ENCODE measurements around the gene EFTUD2.
A peak's percentile ranks its signal among the peaks of the same experiment; 100 is the strongest.

The EFTUD2 gene

GRCh38 chr17:44942456-44942855 lies 43.2 kb upstream of the EFTUD2 start (continued):
- no peak for TF ChIP-seq CREB5 (CRISPR knock-in tag; IDR thresholded peaks at IDR 0.05; ENCODE audit: low read depth)

GRCh38 chr17:44941712-44942331 lies 42.6 kb upstream of the EFTUD2 start:
- TF ChIP-seq GLIS3 (CRISPR knock-in tag; IDR thresholded peaks at IDR 0.05) = no peak
- TF ChIP-seq PPARA (CRISPR knock-in tag; IDR thresholded peaks at IDR 0.05; ENCODE audit: borderline replicate concordance) = no peak
- no peak for TF ChIP-seq TSHZ2 (CRISPR knock-in tag; IDR thresholded peaks at IDR 0.05)
- no peak for TF ChIP-seq RARB (CRISPR knock-in tag; IDR thresholded peaks at IDR 0.05)
- no peak for TF ChIP-seq TOX (CRISPR knock-in tag; IDR thresholded peaks at IDR 0.05; ENCODE audit: borderline replicate concordance)
- TF ChIP-seq TCF4 (CRISPR knock-in tag; IDR thresholded peaks at IDR 0.05; ENCODE audit: borderline replicate concordance) = no peak
- TF ChIP-seq ESRRG (CRISPR knock-in tag; IDR thresholded peaks at IDR 0.05) = no peak
- TF ChIP-seq PATZ1 (CRISPR knock-in tag; IDR thresholded peaks at IDR 0.05; ENCODE audit: borderline replicate concordance) = no peak
- no peak for TF ChIP-seq ZFP30 (CRISPR knock-in tag; IDR thresholded peaks at IDR 0.05)
- TF ChIP-seq CREB5 (CRISPR knock-in tag; IDR thresholded peaks at IDR 0.05; ENCODE audit: low read depth) = no peak
- no peak for TF ChIP-seq CSRNP3 (CRISPR knock-in tag; IDR thresholded peaks at IDR 0.05)
- TF ChIP-seq CSDC2 (CRISPR knock-in tag; IDR thresholded peaks at IDR 0.05) = no peak
- peak; percentile 68 for ATAC-seq

- no peak for TF ChIP-seq PPARA (CRISPR knock-in tag; IDR thresholded peaks at IDR 0.05; ENCODE audit: borderline replicate concordance)
- TF ChIP-seq ZNF70 (CRISPR knock-in tag; IDR thresholded peaks at IDR 0.05) = no peak
- TF ChIP-seq ESRRG (CRISPR knock-in tag; IDR thresholded peaks at IDR 0.05) = no peak
- no peak for TF ChIP-seq POU6F1 (CRISPR knock-in tag; IDR thresholded peaks at IDR 0.05; ENCODE audit: borderline replicate concordance, low read depth)
- peak; percentile 41 for ATAC-seq
These were observed 41.5 kb upstream of the EFTUD2 start for GRCh38 chr17:44940768-44941167.

GRCh38 chr17:44940317-44940716 lies 41.1 kb upstream of the EFTUD2 start:
- peak; percentile 70; the same call in 1 of the 2 replicates for TF ChIP-seq ZNF8 (CRISPR knock-in tag; IDR thresholded peaks at IDR 0.05)
- TF ChIP-seq OSR1 (CRISPR knock-in tag; IDR thresholded peaks at IDR 0.05) = no peak
- TF ChIP-seq ESRRG (CRISPR knock-in tag; IDR thresholded peaks at IDR 0.05) = no peak
- TF ChIP-seq CSDC2 (CRISPR knock-in tag; IDR thresholded peaks at IDR 0.05) = no peak
- ATAC-seq = peak; percentile 32

All from SK-N-SH treated with all-trans-retinoic acid at 6 μM for 48 hours (cell line).